ENCODE results near the gene SLC27A2.

Gene SLC27A2

GRCh38 chr15:50192926-50193620 lies 11.1 kb downstream of the SLC27A2 start:
- DNase-seq, result no peak

- DNase-seq, result no peak
Observed at GRCh38 chr15:50202003-50202402, 20.0 kb downstream of the SLC27A2 start.

- DNase-seq, result no peak
Observed at GRCh38 chr15:50206020-50206419, 24.0 kb downstream of the SLC27A2 start.

GRCh38 chr15:50209809-50210208 lies 27.8 kb downstream of the SLC27A2 start:
- no peak for DNase-seq

GRCh38 chr15:50210462-50211157 lies 28.6 kb downstream of the SLC27A2 start:
- DNase-seq, result no peak

- no peak for DNase-seq
Observed at GRCh38 chr15:50218291-50218690, 36.3 kb downstream of the SLC27A2 start.

- DNase-seq, result no peak
Observed at GRCh38 chr15:50218691-50219090, 36.7 kb downstream of the SLC27A2 start.

GRCh38 chr15:50219820-50220219 lies 37.8 kb downstream of the SLC27A2 start:
- no peak for DNase-seq

- DNase-seq, result no peak
Observed at GRCh38 chr15:50222181-50222580, 40.2 kb downstream of the SLC27A2 start.

- DNase-seq, result no peak
Observed at GRCh38 chr15:50224606-50225005, 42.6 kb downstream of the SLC27A2 start.

GRCh38 chr15:50225057-50225456 lies 43.1 kb downstream of the SLC27A2 start:
- no peak for DNase-seq

- no peak for DNase-seq
Observed at GRCh38 chr15:50225938-50226337, 43.9 kb downstream of the SLC27A2 start.

- DNase-seq, result no peak
Observed at GRCh38 chr15:50227076-50227475, 45.1 kb downstream of the SLC27A2 start.

- DNase-seq, result no peak
Observed at GRCh38 chr15:50228866-50229265, 46.9 kb downstream of the SLC27A2 start.

- DNase-seq, result no peak
Observed at GRCh38 chr15:50229336-50229735, 47.3 kb downstream of the SLC27A2 start.

GRCh38 chr15:50231761-50232160 lies 49.8 kb downstream of the SLC27A2 start:
- no peak for DNase-seq

GRCh38 chr15:50232791-50233190 lies 50.8 kb downstream of the SLC27A2 start:
- DNase-seq, result no peak

GRCh38 chr15:50233192-50233736 lies 51.3 kb downstream of the SLC27A2 start:
- no peak for DNase-seq

GRCh38 chr15:50234764-50235163 lies 52.8 kb downstream of the SLC27A2 start:
- DNase-seq, result no peak

- no peak for DNase-seq
Observed at GRCh38 chr15:50235794-50236193, 53.8 kb downstream of the SLC27A2 start.

GRCh38 chr15:50236433-50236832 lies 54.4 kb downstream of the SLC27A2 start:
- no peak for DNase-seq

GRCh38 chr15:50238255-50238654 lies 56.3 kb downstream of the SLC27A2 start:
- DNase-seq, result no peak

GRCh38 chr15:50241684-50242450 lies 59.9 kb downstream of the SLC27A2 start:
- DNase-seq, result no peak

- DNase-seq, result no peak
Observed at GRCh38 chr15:50244153-50244552, 62.2 kb downstream of the SLC27A2 start.
